Measurements from ENCODE around the gene PDILT. TPM values are rescaled to one million over a fixed set of nuclear protein-coding genes. Genes with fewer than 3 reads are reported as not detected.
"Not testable (repeated sequence)": the region's sequence is repeated elsewhere in the genome, so short reads cannot be mapped to it uniquely, and the experiment has no call there.

PDILT gene
- total RNA-seq (not detected), total RNA-seq (0 reads per million in 2 donors)

GRCh38 chr16:20404637-20405036 is at the start of gene PDILT:
Gene PDILT (minus strand): TSS chr16:20404737. CDS start chr16:20399300, 5,437 bp downstream.
- Mint-ChIP-seq H3K27ac (no peak within 1 kb of the TSS), H3K36me3 (ENCODE audit: low read depth) (peaks cover 2% of the 10 kb centered on the region), H3K27me3 (peaks cover 28% of the 10 kb centered on the region), H3K4me1 (no peaks in the 10 kb centered on the region), H3K4me3 (no peak within 1 kb of the TSS)
- DNase-seq (no peak), ATAC-seq (no peak)
- no peaks in the 10 kb centered on the region for H3K9me3 ChIP-seq (ENCODE audit: control insufficient read depth, low read length, poor library complexity, severe bottlenecking)

DNA sequence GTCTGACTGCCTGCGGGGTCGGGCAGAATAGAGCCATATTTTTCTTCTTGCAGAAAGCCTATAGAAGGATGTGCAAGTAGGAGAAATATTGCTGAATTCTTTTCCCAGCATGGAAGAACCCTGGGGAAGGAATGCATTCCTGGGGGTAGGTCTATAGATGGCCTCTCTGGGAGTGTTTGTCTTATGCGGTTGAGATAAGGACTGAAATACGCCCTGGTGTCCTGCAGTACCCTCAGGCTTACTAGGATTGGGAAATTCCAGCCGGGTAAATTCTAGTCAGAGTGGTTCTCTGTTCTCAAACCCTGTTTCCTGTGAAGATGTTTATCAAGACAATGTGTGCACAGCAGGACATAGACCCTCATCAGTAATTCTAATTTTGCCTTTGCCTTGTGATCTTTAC is 49.1 kb upstream of the PDILT start:
- H3K4me1 Mint-ChIP-seq; H3K36me3 Mint-ChIP-seq (ENCODE audit: low read depth); DNase-seq; ATAC-seq; H3K4me3 Mint-ChIP-seq; H3K9me3 ChIP-seq (ENCODE audit: control insufficient read depth, low read length, poor library complexity, severe bottlenecking); H3K27ac Mint-ChIP-seq; H3K27me3 Mint-ChIP-seq: not testable (repeated sequence)

GRCh38 chr16:20451364-20451763 is 46.8 kb upstream of the PDILT start, which contains the start of gene ACSM2A:
Gene ACSM2A (plus strand): TSS chr16:20451521. CDS start chr16:20460115, 8,594 bp downstream.
- not testable (repeated sequence) for H3K36me3 Mint-ChIP-seq (ENCODE audit: low read depth); ATAC-seq; DNase-seq; H3K27ac Mint-ChIP-seq; H3K9me3 ChIP-seq (ENCODE audit: control insufficient read depth, low read length, poor library complexity, severe bottlenecking); H3K4me1 Mint-ChIP-seq; H3K27me3 Mint-ChIP-seq; H3K4me3 Mint-ChIP-seq

- H3K4me1 Mint-ChIP-seq; DNase-seq; ATAC-seq; H3K27ac Mint-ChIP-seq; H3K36me3 Mint-ChIP-seq (ENCODE audit: low read depth); H3K4me3 Mint-ChIP-seq; H3K9me3 ChIP-seq (ENCODE audit: control insufficient read depth, low read length, poor library complexity, severe bottlenecking); H3K27me3 Mint-ChIP-seq: not testable (repeated sequence)
Observed at GRCh38 chr16:20446652-20447393, 42.3 kb upstream of the PDILT start.

GRCh38 chr16:20441859-20442258 is 37.3 kb upstream of the PDILT start:
- H3K27me3 Mint-ChIP-seq; H3K9me3 ChIP-seq (ENCODE audit: control insufficient read depth, low read length, poor library complexity, severe bottlenecking); ATAC-seq; H3K4me3 Mint-ChIP-seq; H3K4me1 Mint-ChIP-seq; H3K27ac Mint-ChIP-seq; DNase-seq; H3K36me3 Mint-ChIP-seq (ENCODE audit: low read depth): not testable (repeated sequence)

- H3K27me3 Mint-ChIP-seq: peaks cover 6% of the 10 kb centered on the region
- DNase-seq (no peak), ATAC-seq (no peak)
- no peak overlapping the region for H3K27ac Mint-ChIP-seq
- H3K9me3 ChIP-seq (ENCODE audit: control insufficient read depth, low read length, poor library complexity, severe bottlenecking): no peaks in the 10 kb centered on the region
- H3K36me3 Mint-ChIP-seq (ENCODE audit: low read depth): no peaks in the 10 kb centered on the region
- no peak overlapping the region for H3K4me3 Mint-ChIP-seq
- H3K4me1 Mint-ChIP-seq: no peaks in the 10 kb centered on the region
Observed at GRCh38 chr16:20441191-20441590, 36.7 kb upstream of the PDILT start.

GRCh38 chr16:20440731-20441130 is 36.2 kb upstream of the PDILT start:
- not testable (repeated sequence) for H3K27me3 Mint-ChIP-seq

GRCh38 chr16:20439820-20440231 is 35.3 kb upstream of the PDILT start:
- not testable (repeated sequence) for H3K4me3 Mint-ChIP-seq; ATAC-seq; H3K36me3 Mint-ChIP-seq (ENCODE audit: low read depth); DNase-seq; H3K9me3 ChIP-seq (ENCODE audit: control insufficient read depth, low read length, poor library complexity, severe bottlenecking); H3K27me3 Mint-ChIP-seq; H3K4me1 Mint-ChIP-seq; H3K27ac Mint-ChIP-seq

More at GRCh38 chr16:20440731-20441130, 36.2 kb upstream of the PDILT start:
- H3K4me1 Mint-ChIP-seq; H3K36me3 Mint-ChIP-seq (ENCODE audit: low read depth); ATAC-seq; H3K4me3 Mint-ChIP-seq; DNase-seq; H3K9me3 ChIP-seq (ENCODE audit: control insufficient read depth, low read length, poor library complexity, severe bottlenecking); H3K27ac Mint-ChIP-seq: not testable (repeated sequence)

GRCh38 chr16:20438950-20439349 is 34.4 kb upstream of the PDILT start:
- H3K27ac Mint-ChIP-seq; H3K4me3 Mint-ChIP-seq; H3K27me3 Mint-ChIP-seq; H3K9me3 ChIP-seq (ENCODE audit: control insufficient read depth, low read length, poor library complexity, severe bottlenecking); ATAC-seq; DNase-seq; H3K4me1 Mint-ChIP-seq; H3K36me3 Mint-ChIP-seq (ENCODE audit: low read depth): not testable (repeated sequence)

DNA sequence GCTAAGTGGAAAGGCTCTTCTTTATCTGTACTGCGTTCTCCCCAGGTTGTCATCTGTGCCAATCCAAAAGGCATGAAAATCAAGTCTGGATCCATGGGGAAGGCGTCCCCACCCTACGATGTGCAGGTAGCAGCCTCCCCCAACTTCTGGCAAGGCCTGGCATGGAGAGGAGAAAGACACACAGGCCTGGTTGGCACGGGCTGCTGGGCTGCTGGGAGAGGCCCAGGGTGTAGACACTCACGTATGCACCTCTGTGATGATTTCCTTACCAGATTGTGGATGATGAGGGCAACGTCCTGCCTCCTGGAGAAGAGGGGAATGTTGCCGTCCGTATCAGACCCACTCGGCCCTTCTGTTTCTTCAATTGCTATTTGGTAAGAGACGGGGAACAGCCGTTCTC is 26.4 kb upstream of the PDILT start:
- no peak overlapping the region for H3K4me3 Mint-ChIP-seq
- DNase-seq (no peak), ATAC-seq (no peak)
- no peaks in the 10 kb centered on the region for H3K4me1 Mint-ChIP-seq
- no peaks in the 10 kb centered on the region for H3K36me3 Mint-ChIP-seq (ENCODE audit: low read depth)
- H3K9me3 ChIP-seq (ENCODE audit: control insufficient read depth, low read length, poor library complexity, severe bottlenecking): no peaks in the 10 kb centered on the region
- no peaks in the 10 kb centered on the region for H3K27me3 Mint-ChIP-seq
- no peak overlapping the region for H3K27ac Mint-ChIP-seq

GRCh38 chr16:20430480-20430879 is 25.9 kb upstream of the PDILT start:
- H3K27ac Mint-ChIP-seq; H3K4me3 Mint-ChIP-seq; H3K36me3 Mint-ChIP-seq (ENCODE audit: low read depth); H3K27me3 Mint-ChIP-seq; H3K4me1 Mint-ChIP-seq; DNase-seq; H3K9me3 ChIP-seq (ENCODE audit: control insufficient read depth, low read length, poor library complexity, severe bottlenecking); ATAC-seq: not testable (repeated sequence)

GRCh38 chr16:20429499-20429898 is 25.0 kb upstream of the PDILT start:
- H3K4me3 Mint-ChIP-seq; H3K9me3 ChIP-seq (ENCODE audit: control insufficient read depth, low read length, poor library complexity, severe bottlenecking); H3K36me3 Mint-ChIP-seq (ENCODE audit: low read depth); H3K27ac Mint-ChIP-seq; ATAC-seq; DNase-seq; H3K4me1 Mint-ChIP-seq; H3K27me3 Mint-ChIP-seq: not testable (repeated sequence)

DNA sequence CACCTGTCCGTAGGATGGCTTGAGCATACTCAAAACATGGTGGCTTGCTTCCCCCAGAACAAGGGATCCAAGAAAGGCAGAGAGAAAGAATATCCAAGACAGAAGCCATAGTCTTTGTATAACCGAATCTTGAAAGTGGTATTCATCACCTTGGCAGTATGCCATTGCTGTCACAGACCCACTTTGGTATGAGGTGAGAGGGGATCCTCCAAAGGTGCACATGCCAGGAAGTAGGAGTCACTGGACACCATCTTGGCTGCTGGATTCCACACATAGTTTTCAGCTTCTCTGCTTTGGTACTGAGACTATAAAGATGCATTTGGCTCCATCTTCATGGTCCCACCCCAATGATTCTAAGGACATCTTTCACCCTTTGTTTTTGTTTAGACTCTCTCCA is 22.9 kb upstream of the PDILT start:
- H3K4me3 Mint-ChIP-seq, ATAC-seq, H3K4me1 Mint-ChIP-seq: not testable (repeated sequence)

More for the DNA sequence above, 22.9 kb upstream of the PDILT start:
- H3K27me3 Mint-ChIP-seq; DNase-seq; H3K27ac Mint-ChIP-seq; H3K36me3 Mint-ChIP-seq (ENCODE audit: low read depth); H3K9me3 ChIP-seq (ENCODE audit: control insufficient read depth, low read length, poor library complexity, severe bottlenecking): not testable (repeated sequence)

Measured in T-helper 17 cell (primary cell).